GM18520 (cell line): Measurements from ENCODE around the gene PTPRD.

Experiments
- ATAC-seq: cut with Tn5 transposase; IDR thresholded peaks from one replicate; pipeline ENCODE4 v1.9.1; 2021; ENCODE audit not compliant: unreplicated experiment

Gene PTPRD

GRCh38 chr9:8887369-8887768 is 1725.4 kb downstream of the PTPRD start:
- no peak for ATAC-seq

- ATAC-seq, result no peak
These were observed 1729.5 kb downstream of the PTPRD start for GRCh38 chr9:8883321-8883720.

- ATAC-seq, result no peak
These were observed 1732.7 kb downstream of the PTPRD start for GRCh38 chr9:8880060-8880459.

GRCh38 chr9:8879284-8879683 is 1733.5 kb downstream of the PTPRD start:
- ATAC-seq, result no peak

GRCh38 chr9:8877753-8878494 is 1734.9 kb downstream of the PTPRD start:
- no peak for ATAC-seq

- no peak for ATAC-seq
These were observed 1736.5 kb downstream of the PTPRD start for GRCh38 chr9:8876303-8876702.

GRCh38 chr9:8874482-8874881 is 1738.3 kb downstream of the PTPRD start:
- ATAC-seq, result no peak

- ATAC-seq, result no peak
These were observed 1740.0 kb downstream of the PTPRD start for GRCh38 chr9:8872802-8873201.

- no peak for ATAC-seq
These were observed 1740.9 kb downstream of the PTPRD start for GRCh38 chr9:8871796-8872445.

- ATAC-seq, result no peak
These were observed 1741.4 kb downstream of the PTPRD start for GRCh38 chr9:8871396-8871795.

GRCh38 chr9:8869812-8870211 is 1743.0 kb downstream of the PTPRD start:
- ATAC-seq, result no peak

- ATAC-seq, result no peak
These were observed 1744.2 kb downstream of the PTPRD start for GRCh38 chr9:8868632-8869031.

GRCh38 chr9:8867148-8867547 is 1745.7 kb downstream of the PTPRD start:
- no peak for ATAC-seq

- ATAC-seq, result no peak
These were observed 1748.3 kb downstream of the PTPRD start for GRCh38 chr9:8864545-8864896.

GRCh38 chr9:8863886-8864544 is 1748.8 kb downstream of the PTPRD start:
- no peak for ATAC-seq

GRCh38 chr9:8863069-8863468 is 1749.7 kb downstream of the PTPRD start:
- ATAC-seq, result no peak

GRCh38 chr9:8860925-8861324 is 1751.9 kb downstream of the PTPRD start:
- ATAC-seq, result no peak

- ATAC-seq, result no peak
These were observed 1752.7 kb downstream of the PTPRD start for GRCh38 chr9:8860086-8860485.

- ATAC-seq, result no peak
These were observed 1753.4 kb downstream of the PTPRD start for GRCh38 chr9:8859416-8859815.

GRCh38 chr9:8858596-8859161 is 1754.1 kb downstream of the PTPRD start:
- no peak for ATAC-seq

- no peak for ATAC-seq
These were observed 1754.7 kb downstream of the PTPRD start for GRCh38 chr9:8857926-8858595.
